Heart left ventricle (tissue), 16 donors: ENCODE data around the gene TFDP1. TPM values are rescaled to one million over a fixed set of nuclear protein-coding genes. Genes with fewer than 3 reads are reported as not detected.

Experiments used
- ATAC-seq, 4 donors: fragments of 200-7000 bp; cut with Tn5 transposase; one replicate each; pipeline ENCODE4 v1.9.1; 2020 to 2022; ENCODE audit warnings: moderate library complexity in 4 of 4, mild to moderate bottlenecking in 3 of 4, moderate number of reproducible peaks in 1 of 4
- DNase-seq, 5 donors: peaks; one replicate each; pipeline ENCODE4 v3.0.0-alpha.2; 2020
- H3K27ac ChIP-seq, 12 donors: fragments of 200-600 bp; sonication (generic) in 4 of 12; one replicate each; pipeline versions ENCODE4 v1.5.0 to v1.8.0; 2016 to 2022; ENCODE audit warnings: mild to moderate bottlenecking in 2 of 12
- H3K27me3 ChIP-seq, 9 donors: fragments of 200-600 bp; sonication (generic) in 2 of 9; one replicate each; pipeline versions ENCODE4 v1.5.1 to v1.8.0; 2016 to 2022; ENCODE audit warnings: mild to moderate bottlenecking in 3 of 9
- H3K36me3 ChIP-seq, 9 donors: fragments of 200-600 bp; sonication (generic) in 2 of 9; one replicate each; pipeline versions ENCODE4 v1.5.0 to v1.8.0; 2018 to 2022; ENCODE audit warnings: mild to moderate bottlenecking in 2 of 9
- H3K4me1 ChIP-seq, 12 donors: fragments of 200-600 bp; sonication (generic) in 4 of 12; one replicate each; pipeline versions ENCODE4 v1.5.0 to v1.8.0; 2016 to 2022; ENCODE audit warnings: mild to moderate bottlenecking in 3 of 12
- H3K4me3 ChIP-seq, 12 donors: fragments of 200-600 bp; sonication (generic) in 4 of 12; one replicate each; pipeline versions ENCODE4 v1.5.0 to v1.8.0; 2017 to 2022; ENCODE audit warnings: mild to moderate bottlenecking in 9 of 12, moderate library complexity in 4 of 12
- H3K9me3 ChIP-seq, 12 donors: fragments of 200-600 bp; sonication (generic) in 4 of 12; one replicate each; pipeline versions ENCODE4 v1.5.0 to v1.8.0; 2016 to 2022; ENCODE audit warnings: mild to moderate bottlenecking in 1 of 12
- POLR2A ChIP-seq, 2 donors: fragments of 450-650 bp; IDR thresholded peaks; one replicate each; pipeline ENCODE4 v1.6.1; 2017; ENCODE audit warnings: antibody characterized with exemption in 2 of 2, mild to moderate bottlenecking in 2 of 2, moderate library complexity in 2 of 2
- WGBS, 4 donors: extraction: QIAGEN DNeasy Blood & Tissue Kit in 2 of 4; methylation state at CpG; one replicate each; pipeline versions ENCODE4 v1.1.5 to v1.1.7; 2013 to 2018; 5-methylcytosine and 5-hydroxymethylcytosine counted together
- intact Hi-C, 10 donors: fragments of 100-400 bp; cut with DNase I; formaldehyde crosslinking; loops; one replicate each; pipeline versions ENCODE4 v1.11.1 to v1.14.2; 2022
- polyA plus RNA-seq, 2 donors: library from polyadenylated mRNA; stranded (reverse); fragments of 200-250 nt; gene quantifications; one replicate each; pipeline ENCODE4 v1.2.3, GENCODE V29; 2013
- total RNA-seq, 9 donors: library from RNA; depleted of rRNA in 2 of 9; stranded (reverse); fragments of >200 nt in 2 of 9; fragmentation: NEBNext Ultra II Directional in 3 of 9; extraction: Animal tissue kit (Norgen Biotek cat#: 25700) in 3 of 9; gene quantifications; one replicate each; pipeline versions ENCODE4 v1.1.0 to v1.2.4, GENCODE V29; 2016 to 2023
- TF ChIP-seq, protein P1 (sequence below), 12 donors: fragments of 200-600 bp; sonication (generic) in 4 of 12; IDR thresholded peaks; one replicate each; pipeline versions ENCODE4 v1.5.0 to v1.8.0; 2018 to 2022; ENCODE audit warnings: antibody characterized with exemption in 12 of 12, mild to moderate bottlenecking in 5 of 12
- donor health status: ischemic (EF 13 %, LVEDD 7.1; RV severe dilation, severe dysfunction).
- donor health status: healthy with polysubstance abuse.
- donor health status: DM: no; HTN: yes; CAD: no.
- donor health status: DM: no; HTN: no; CAD: no.
- donor health status: ischemic (EF 25% LVEDD 6.9; RV normal size, moderate dysfunction).
- donor health status: ischemic (EF 25% LVEDD 5.7; RV mildly dilated, moderate dysfunction).
- donor health status: healthy.
- donor health status: DM: yes; HTN: yes; CAD: no.
- donor health status: ischemic (EF 35%, LVEDD 5.7; RV mildly dilated, moderate dysfunction).
- donor health status: nonischemic (EF 11% LVEDD 7.7; RV severe dilation, severe dysfunction).
- donor health status: DM: yes; HTN: yes; CAD: no.
- donor health status: PGD.
- donor health status: ischemic (EF 29% LVEDD 5.4; RV normal size, mild dysfunction).
- donor health status: nonischemic (EF 23%, LVEDD 6.1; RV moderate dilation, normal function).

Gene TFDP1
- total and polyA plus RNA-seq, 11 donors = 19.7 to 50.3 (median 44.3) TPM

DNA sequence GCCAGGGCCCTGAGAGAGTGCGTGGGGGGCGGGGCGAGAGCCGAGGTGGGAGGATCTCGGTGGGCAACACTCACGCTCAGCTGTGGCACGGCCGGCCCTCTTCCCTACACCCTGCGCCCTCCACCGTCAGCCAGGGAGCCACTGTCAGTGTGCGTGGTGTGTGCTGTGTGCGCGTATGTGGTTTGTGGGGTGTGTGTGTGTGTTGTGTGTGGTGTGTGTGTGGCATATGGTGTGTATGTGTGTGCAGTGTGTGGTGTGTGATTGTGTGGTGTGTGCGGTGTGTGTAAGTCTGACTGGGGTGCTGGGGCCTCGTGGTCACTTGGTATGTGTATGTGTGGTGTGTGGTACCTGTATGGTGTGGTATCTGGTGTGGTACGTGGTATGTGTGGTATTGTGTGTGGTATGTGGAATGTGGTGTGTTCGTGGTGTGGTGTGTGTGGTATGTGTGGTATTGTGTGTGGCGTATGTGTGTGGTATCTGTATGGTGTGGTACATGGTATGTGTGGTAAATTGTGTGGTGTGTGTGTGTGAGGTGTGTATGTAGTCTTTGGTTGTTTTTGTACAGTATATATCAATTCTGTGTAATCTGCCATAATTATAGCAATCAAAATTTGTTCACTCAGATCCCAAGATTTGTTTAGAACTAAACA, 87.6 kb downstream of the TFDP1 start:
- no peak for TF ChIP-seq POLR2A (IDR thresholded peaks at IDR 0.05)
- TF ChIP-seq, protein P1, sequence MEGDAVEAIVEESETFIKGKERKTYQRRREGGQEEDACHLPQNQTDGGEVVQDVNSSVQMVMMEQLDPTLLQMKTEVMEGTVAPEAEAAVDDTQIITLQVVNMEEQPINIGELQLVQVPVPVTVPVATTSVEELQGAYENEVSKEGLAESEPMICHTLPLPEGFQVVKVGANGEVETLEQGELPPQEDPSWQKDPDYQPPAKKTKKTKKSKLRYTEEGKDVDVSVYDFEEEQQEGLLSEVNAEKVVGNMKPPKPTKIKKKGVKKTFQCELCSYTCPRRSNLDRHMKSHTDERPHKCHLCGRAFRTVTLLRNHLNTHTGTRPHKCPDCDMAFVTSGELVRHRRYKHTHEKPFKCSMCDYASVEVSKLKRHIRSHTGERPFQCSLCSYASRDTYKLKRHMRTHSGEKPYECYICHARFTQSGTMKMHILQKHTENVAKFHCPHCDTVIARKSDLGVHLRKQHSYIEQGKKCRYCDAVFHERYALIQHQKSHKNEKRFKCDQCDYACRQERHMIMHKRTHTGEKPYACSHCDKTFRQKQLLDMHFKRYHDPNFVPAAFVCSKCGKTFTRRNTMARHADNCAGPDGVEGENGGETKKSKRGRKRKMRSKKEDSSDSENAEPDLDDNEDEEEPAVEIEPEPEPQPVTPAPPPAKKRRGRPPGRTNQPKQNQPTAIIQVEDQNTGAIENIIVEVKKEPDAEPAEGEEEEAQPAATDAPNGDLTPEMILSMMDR (IDR thresholded peaks at IDR 0.05) = no peak
- Histone ChIP-seq H3K27me3 (no peaks in the 10 kb centered on the region), H3K4me1 (no peaks in the 10 kb centered on the region), H3K9me3 (no peaks in the 10 kb centered on the region), H3K4me3 (no peak overlapping the region), H3K36me3 (no peaks in the 10 kb centered on the region), H3K27ac (no peak overlapping the region)
- intact Hi-C loops = no loop called here
- 85 to 89% (median 87%) methylated on average over 17 to 18 of the region's 18 CpGs for WGBS, 4 donors
- ATAC-seq = peak in 3 of 4 donors; percentile 20 to 66 (median 28)
- DNase-seq = no peak

Other genes starting within 250 kb of the TFDP1 start
- gene GRTP1, start 220.6 kb upstream of the TFDP1 start, total RNA-seq = under 1 TPM in 7 of 9 donors, not detected in 2; 0.36 to 1.00 (median 0.61) TPM
- 1 to 10 TPM; 1.3 to 3.5 TPM for gene GRTP1, start 220.6 kb upstream of the TFDP1 start, polyA plus RNA-seq
- 100 to 1,000 TPM; 329 to 774 (median 572) TPM for gene ADPRHL1, start 131.3 kb upstream of the TFDP1 start, total RNA-seq
- gene ADPRHL1, start 131.3 kb upstream of the TFDP1 start, polyA plus RNA-seq = 100 to 1,000 TPM; 160 to 252 TPM
- 100 to 1,000 TPM in 7 of 9 donors, 10 to 100 TPM in 2; 95.4 to 247 (median 159) TPM for gene DCUN1D2, start 94.0 kb upstream of the TFDP1 start, total RNA-seq
- 10 to 100 TPM; 68.7 to 83.9 TPM for gene DCUN1D2, start 94.0 kb upstream of the TFDP1 start, polyA plus RNA-seq
- not detected for gene ATP4B, start 73.4 kb downstream of the TFDP1 start, total RNA-seq
- gene ATP4B, start 73.4 kb downstream of the TFDP1 start, polyA plus RNA-seq = not detected
- gene GRK1, start 82.5 kb downstream of the TFDP1 start, total RNA-seq = 1 to 10 TPM in 2 of 9 donors, under 1 TPM in 4, not detected in 3; 0.08 to 1.3 (median 0.18) TPM
- under 1 TPM; 0.08 to 0.15 TPM for gene GRK1, start 82.5 kb downstream of the TFDP1 start, polyA plus RNA-seq
- gene TMEM255B, start 174.5 kb downstream of the TFDP1 start, total RNA-seq = 10 to 100 TPM in 1 of 9 donors, 1 to 10 TPM in 8; 1.4 to 20.3 (median 4.4) TPM
- gene TMEM255B, start 174.5 kb downstream of the TFDP1 start, polyA plus RNA-seq = 1 to 10 TPM; 4.2 to 6.0 TPM